H1 (cell line): ENCODE data around the gene RUNX1. TPM values are rescaled to one million over a fixed set of nuclear protein-coding genes. Genes with fewer than 3 reads are reported as not detected.
A peak's percentile ranks its signal among the peaks of the same experiment; 100 is the strongest.

Experiments used
- CTCF ChIA-PET: fragments of 300-600 bp; sonication (Branson Sonifier 250); formaldehyde crosslinking; loops from one replicate; lab custom pipeline; 2021; ENCODE audit not compliant: partially characterized antibody; lab: Charles Lee
- POLR2A ChIA-PET: fragments of 300-600 bp; sonication (Branson Sonifier 250); formaldehyde crosslinking; loops from one replicate; lab custom pipeline; 2021; ENCODE audit warnings: inconsistent platforms; ENCODE audit not compliant: partially characterized antibody; lab: Charles Lee
- DNase-seq, 2 experiments: peaks; one replicate each; pipeline versions ENCODE4 v3.0.0 to v3.0.0-alpha.2; 2010 to 2022; ENCODE audit warnings: low spot score in 2 of 2, low read depth in 1 of 2, mixed read lengths in 1 of 2
- FAIRE-seq: peaks from 2 replicates; lab custom pipeline; 2011; peaks lifted over from hg19 to GRCh38; lab: Jason Lieb, UNC
- H2AFZ ChIP-seq: 2 replicates; pipeline ENCODE4 v1.8.1; 2012; ENCODE audit warnings: low read length, inconsistent platforms
- H2AK5ac ChIP-seq: 2 replicates; pipeline ENCODE4 v1.6.1; 2013; ENCODE audit warnings: low read depth, low read length
- H2BK120ac ChIP-seq: replicated peaks from 2 replicates; pipeline ENCODE3; 2013; ENCODE audit warnings: low read depth, low read length, inconsistent platforms
- H2BK12ac ChIP-seq: 2 replicates; pipeline ENCODE4 v1.6.1; 2013; ENCODE audit warnings: low read depth, low read length
- H2BK15ac ChIP-seq: 2 replicates; pipeline ENCODE4 v1.6.1; 2013; ENCODE audit warnings: low read length
- H2BK20ac ChIP-seq: 2 replicates; pipeline ENCODE4 v1.6.1; 2013; ENCODE audit warnings: low read length
- H2BK5ac ChIP-seq: 2 replicates; pipeline ENCODE4 v1.6.1; 2013; ENCODE audit warnings: low read depth, low read length
- H3K14ac ChIP-seq: 2 replicates; pipeline ENCODE4 v1.6.1; 2013; ENCODE audit warnings: inconsistent platforms; ENCODE audit not compliant: insufficient read length
- H3K18ac ChIP-seq: 2 replicates; pipeline ENCODE4 v1.6.1; 2013; ENCODE audit warnings: low read length; ENCODE audit errors: extremely low read depth
- H3K23ac ChIP-seq: 2 replicates; pipeline ENCODE4 v1.6.1; 2013; ENCODE audit warnings: inconsistent platforms; ENCODE audit not compliant: insufficient read length
- H3K23me2 ChIP-seq: 2 replicates; pipeline ENCODE4 v1.6.1; 2013; ENCODE audit warnings: low read depth, low read length
- H3K27ac ChIP-seq: 2 replicates; pipeline ENCODE4 v1.6.1; 2011; ENCODE audit warnings: low read depth, low read length, inconsistent platforms
- H3K27me3 ChIP-seq, 4 experiments: replicated peaks in 1 of 4; 1 replicate in 1 of 4; 2 replicates in 3 of 4; pipeline versions ENCODE4 v1.6.1 to v1.8.1; 2011 to 2013; ENCODE audit warnings: low read length in 3 of 4, mild to moderate bottlenecking in 3 of 4, inconsistent platforms in 2 of 4, mixed read lengths in 2 of 4, moderate library complexity in 1 of 4; ENCODE audit not compliant: control insufficient read depth in 3 of 4, insufficient read depth in 3 of 4; ENCODE audit errors: extremely low read depth in 1 of 4
- H3K36me3 ChIP-seq, 4 experiments: 2 replicates each; pipeline versions ENCODE4 v1.6.1 to v1.8.1; 2011 to 2013; ENCODE audit warnings: mild to moderate bottlenecking in 4 of 4, low read length in 3 of 4, moderate library complexity in 2 of 4, control low read depth in 1 of 4, inconsistent platforms in 1 of 4; ENCODE audit not compliant: insufficient read depth in 4 of 4, control insufficient read depth in 2 of 4
- H3K4ac ChIP-seq: replicated peaks from 2 replicates; pipeline ENCODE3; 2013; ENCODE audit warnings: low read length, low read depth, mixed read lengths, inconsistent platforms; ENCODE audit not compliant: insufficient read length
- H3K4me1 ChIP-seq, 4 experiments: replicated peaks in 1 of 4; 1 replicate in 1 of 4; 2 replicates in 3 of 4; pipeline versions ENCODE4 v1.6.1 to v1.8.1; 2011 to 2013; ENCODE audit warnings: low read length in 3 of 4, inconsistent platforms in 2 of 4, mixed read lengths in 1 of 4; ENCODE audit not compliant: insufficient read depth in 4 of 4, control insufficient read depth in 3 of 4
- H3K4me2 ChIP-seq, 2 experiments: 2 replicates each; pipeline versions ENCODE4 v1.6.1 to v1.8.1; 2011 to 2013; ENCODE audit warnings: low read depth in 2 of 2, low read length in 2 of 2, control low read depth in 1 of 2, inconsistent platforms in 1 of 2, mild to moderate bottlenecking in 1 of 2; ENCODE audit not compliant: insufficient read depth in 1 of 2
- H3K4me3 ChIP-seq, 4 experiments: fragments of 200-600, 300-600 bp in 1 of 4; sonication (generic), shearing (Covaris generic), sonication (Bioruptor Twin) in 1 of 4; 2 replicates each; pipeline versions ENCODE4 v1.5.1 to v1.8.1; 2011 to 2016; ENCODE audit warnings: low read length in 4 of 4, low read depth in 3 of 4, control low read depth in 2 of 4, inconsistent platforms in 2 of 4, mild to moderate bottlenecking in 2 of 4, mixed read lengths in 1 of 4, moderate library complexity in 1 of 4; ENCODE audit not compliant: insufficient read depth in 2 of 4; ENCODE audit errors: extremely low read depth in 1 of 4
- H3K56ac ChIP-seq: replicated peaks from 2 replicates; pipeline ENCODE3; 2013; ENCODE audit warnings: low read depth, mild to moderate bottlenecking, mixed read lengths, low read length, inconsistent platforms; ENCODE audit not compliant: insufficient read length
- H3K79me1 ChIP-seq: 2 replicates; pipeline ENCODE4 v1.6.1; 2013; ENCODE audit warnings: low read depth, low read length, control low read depth
- H3K79me2 ChIP-seq, 2 experiments: 2 replicates each; pipeline versions ENCODE4 v1.6.1 to v1.8.1; 2012 to 2013; ENCODE audit warnings: low read length in 2 of 2, mild to moderate bottlenecking in 2 of 2, inconsistent platforms in 1 of 2; ENCODE audit not compliant: insufficient read depth in 2 of 2, control insufficient read depth in 1 of 2
- H3K9ac ChIP-seq, 4 experiments: replicated peaks in 1 of 4; 1 replicate in 1 of 4; 2 replicates in 3 of 4; pipeline versions ENCODE4 v1.6.1 to v1.8.1; 2011 to 2013; ENCODE audit warnings: low read depth in 3 of 4, low read length in 3 of 4, control low read depth in 2 of 4, mild to moderate bottlenecking in 2 of 4, moderate library complexity in 2 of 4, inconsistent platforms in 1 of 4; ENCODE audit errors: extremely low read depth in 1 of 4
- H3K9me3 ChIP-seq, 2 experiments: 2 replicates each; pipeline versions ENCODE4 v1.6.1 to v1.8.1; 2012 to 2013; ENCODE audit warnings: mild to moderate bottlenecking in 2 of 2, moderate library complexity in 2 of 2, control low read depth in 1 of 2, inconsistent platforms in 1 of 2, low read depth in 1 of 2, low read length in 1 of 2, mixed read lengths in 1 of 2; ENCODE audit not compliant: insufficient read depth in 2 of 2
- H4K20me1 ChIP-seq, 2 experiments: replicated peaks in 1 of 2; 2 replicates each; pipeline versions ENCODE3 to v1.8.1; 2011 to 2013; ENCODE audit warnings: inconsistent platforms in 2 of 2, low read length in 2 of 2, mild to moderate bottlenecking in 1 of 2; ENCODE audit not compliant: insufficient read depth in 2 of 2, control insufficient read depth in 1 of 2
- H4K5ac ChIP-seq: 2 replicates; pipeline ENCODE4 v1.6.1; 2013; ENCODE audit warnings: low read length, low read depth, mixed read lengths, inconsistent platforms; ENCODE audit not compliant: insufficient read length
- H4K8ac ChIP-seq: 2 replicates; pipeline ENCODE4 v1.8.0; 2013; ENCODE audit warnings: mild to moderate bottlenecking, moderate library complexity, low read length, inconsistent platforms; ENCODE audit not compliant: insufficient read depth; ENCODE audit errors: extremely low read depth
- H4K91ac ChIP-seq: replicated peaks from 2 replicates; pipeline ENCODE3; 2013; ENCODE audit warnings: low read length, mixed read lengths, inconsistent platforms; ENCODE audit not compliant: insufficient read length
- CEBPB ChIP-seq: IDR thresholded peaks from 2 replicates; pipeline ENCODE4 v1.6.1; 2012; ENCODE audit warnings: low read depth, low read length
- EZH2 ChIP-seq: fragments of 200-600 bp; sonication (generic); IDR thresholded peaks from 2 replicates; pipeline ENCODE4 v1.7.1; 2012; ENCODE audit warnings: low read depth, mild to moderate bottlenecking, moderate library complexity, low read length, inconsistent platforms; ENCODE audit not compliant: severe bottlenecking
- HDAC2 ChIP-seq, 2 experiments: fragments of 300-600 bp in 1 of 2; sonication (generic) in 1 of 2; IDR thresholded peaks; 2 replicates each; pipeline ENCODE4 v1.6.1; 2011 to 2012; ENCODE audit warnings: low read depth in 2 of 2, low read length in 2 of 2, mild to moderate bottlenecking in 2 of 2, moderate library complexity in 2 of 2, borderline replicate concordance in 1 of 2, inconsistent platforms in 1 of 2
- JUN ChIP-seq: IDR thresholded peaks from 2 replicates; pipeline ENCODE4 v1.6.1; 2011; ENCODE audit warnings: low read depth, mild to moderate bottlenecking, improper control_type of control experiment, low read length
- NANOG ChIP-seq: IDR thresholded peaks from 2 replicates; pipeline ENCODE4 v1.6.1; 2011; ENCODE audit warnings: low read length, low read depth, mild to moderate bottlenecking, inconsistent platforms; ENCODE audit not compliant: insufficient read depth, poor library complexity, severe bottlenecking
- POLR2AphosphoS5 ChIP-seq: IDR thresholded peaks from 2 replicates; pipeline ENCODE4 v1.6.1; 2011; ENCODE audit warnings: low read depth, low read length
- POU5F1 ChIP-seq: IDR thresholded peaks from 2 replicates; pipeline ENCODE4 v1.6.1; 2011; ENCODE audit warnings: low read depth, mild to moderate bottlenecking, low read length, moderate library complexity
- SAP30 ChIP-seq: fragments of 300-600 bp; sonication (generic); IDR thresholded peaks from 2 replicates; pipeline ENCODE4 v1.7.1; 2012; ENCODE audit warnings: low read length, moderate library complexity, mild to moderate bottlenecking, inconsistent platforms; ENCODE audit not compliant: insufficient read depth, insufficient replicate concordance
- SUZ12 ChIP-seq: fragments of 200-600 bp; sonication (generic); IDR thresholded peaks from 2 replicates; pipeline ENCODE4 v1.6.1; 2012; ENCODE audit warnings: mild to moderate bottlenecking, inconsistent platforms, low read length, moderate library complexity, mixed read lengths
- WGBS, 2 experiments: shearing (Covaris generic) in 1 of 2; methylation state at CpG; one replicate each; pipeline versions ENCODE4 v1.1.6 to v1.1.7; 2013 to 2015; ENCODE audit warnings: low lambda C conversion rate in 2 of 2, mixed read lengths in 2 of 2, inconsistent platforms in 1 of 2, low coverage in 1 of 2, missing lambda C conversion rate in 1 of 2; ENCODE audit not compliant: insufficient replicate concordance in 2 of 2, insufficient coverage in 1 of 2, insufficient read length in 1 of 2; ENCODE audit errors: extremely low coverage in 1 of 2, missing lambda C conversion rate in 1 of 2; 5-methylcytosine and 5-hydroxymethylcytosine counted together
- polyA plus RNA-seq, 7 experiments: library from polyadenylated mRNA; depleted of rRNA in 3 of 7; stranded (reverse) in 5 of 7; unstranded in 2 of 7; fragments of >200 nt in 5 of 7; fragments of 200-250 nt in 2 of 7; gene quantifications; 1 replicate in 5 of 7; 2 replicates in 1 of 7; 4 replicates in 1 of 7; pipeline versions ENCODE4 v1.2.1 to v1.2.3, GENCODE V29; 2011 to 2013; ENCODE audit warnings: missing spikeins in 2 of 7, mixed read lengths in 2 of 7
- total RNA-seq: library from RNA; stranded (reverse); fragmentation: NEBNext Ultra II Directional; extraction: Animal tissue kit (Norgen Biotek cat#: 25700); gene quantifications from 2 replicates; pipeline ENCODE4 v1.2.1, GENCODE V29; 2021
- TF ChIP-seq, protein P1 (sequence below): IDR thresholded peaks from 2 replicates; pipeline ENCODE4 v1.6.1; 2012; ENCODE audit warnings: low read length, inconsistent platforms

The RUNX1 gene
- total and polyA plus RNA-seq, 2 of the 8 experiments (the other 6 are each of a cell fraction or from before 2014, with no cell fraction given) = 0.20 to 0.60 TPM

DNA sequence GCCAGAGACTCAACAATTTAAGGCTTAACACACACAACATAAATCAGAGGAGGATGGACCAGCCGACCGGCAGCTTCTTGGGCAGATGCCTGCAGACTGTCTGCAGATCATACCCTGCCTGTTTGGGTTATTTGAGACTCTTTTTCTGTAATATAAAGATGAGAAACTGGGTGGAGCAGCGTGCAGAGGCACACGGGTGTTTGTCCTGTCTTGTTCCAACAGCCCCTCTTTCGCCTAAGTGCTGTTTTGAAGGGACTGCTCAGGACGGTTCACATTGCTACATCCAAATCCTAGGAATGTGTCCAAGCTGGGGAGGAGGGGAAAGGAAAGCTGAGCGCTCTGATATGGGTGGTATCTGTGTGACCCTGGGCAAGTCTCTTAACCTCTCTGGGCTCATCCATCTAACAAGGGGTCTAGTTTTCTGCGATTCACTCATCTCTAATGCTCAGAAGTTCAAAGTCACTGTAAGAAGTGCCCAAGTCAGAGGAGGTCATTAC lies 230.4 kb downstream of the RUNX1 start:
- Histone ChIP-seq H4K8ac (0 out of 2 replicates have a peak overlapping the region, but pooled peaks have one; percentile 25), H3K18ac (no peak overlapping the region), H3K79me1 (no peaks in the 10 kb centered on the region), H3K4ac (no peak overlapping the region), H4K91ac (no peak overlapping the region), H2AFZ (0 out of 2 replicates have a peak overlapping the region, but pooled peaks have one; percentile 9), H3K79me2 (no peaks in the 10 kb centered on the region), H3K14ac (no peak overlapping the region), H3K36me3 (no peaks in the 10 kb centered on the region), H2BK5ac (no peak overlapping the region), H3K4me2 (no peak overlapping the region), H4K5ac (no peak overlapping the region), H2BK15ac (no peak overlapping the region), H3K9me3 (no peaks in the 10 kb centered on the region), H3K4me3 (no peak overlapping the region), H3K4me1 (peaks cover 0 to 5% (median 2%) of the 10 kb centered on the region in 4 experiments; a peak in 3 of 7 replicates), H2BK12ac (no peak overlapping the region), H4K20me1 (no peaks in the 10 kb centered on the region), H2AK5ac (no peak overlapping the region), H3K56ac (no peak overlapping the region), H3K23ac (no peak overlapping the region), H2BK20ac (no peak overlapping the region), H3K23me2 (no peaks in the 10 kb centered on the region), H2BK120ac (no peak overlapping the region), H3K27ac (no peak overlapping the region), H3K27me3 (no peaks in the 10 kb centered on the region), H3K9ac (no peak overlapping the region)
- CTCF ChIA-PET = interaction anchor here (0.6 to 2.2 kb wide), 3 partner anchors 15 to 983 kb away, joined by 3 to 6 read pairs (median 3); no protein-coding TSS in a partner anchor
- DNase-seq (no peak), FAIRE-seq (no peak)
- POLR2A ChIA-PET = no interaction called here
- WGBS, 2 experiments = 97% methylated on average over 8 of the region's 8 CpGs; no CpG with 5 or more reads in 1 of the 2 experiments
- TF ChIP-seq EZH2 = no peak
- no peak for TF ChIP-seq POLR2AphosphoS5
- no peak for TF ChIP-seq CEBPB
- no peak for TF ChIP-seq NANOG
- TF ChIP-seq POU5F1 = no peak
- TF ChIP-seq HDAC2 (IDR thresholded peaks at IDR 0.05; ENCODE audit: borderline replicate concordance in 1 of 2, low read depth in 2 of 2, low read length in 2 of 2) = no peak
- TF ChIP-seq SUZ12 = no peak
- no peak for TF ChIP-seq JUN
- TF ChIP-seq, protein P1, sequence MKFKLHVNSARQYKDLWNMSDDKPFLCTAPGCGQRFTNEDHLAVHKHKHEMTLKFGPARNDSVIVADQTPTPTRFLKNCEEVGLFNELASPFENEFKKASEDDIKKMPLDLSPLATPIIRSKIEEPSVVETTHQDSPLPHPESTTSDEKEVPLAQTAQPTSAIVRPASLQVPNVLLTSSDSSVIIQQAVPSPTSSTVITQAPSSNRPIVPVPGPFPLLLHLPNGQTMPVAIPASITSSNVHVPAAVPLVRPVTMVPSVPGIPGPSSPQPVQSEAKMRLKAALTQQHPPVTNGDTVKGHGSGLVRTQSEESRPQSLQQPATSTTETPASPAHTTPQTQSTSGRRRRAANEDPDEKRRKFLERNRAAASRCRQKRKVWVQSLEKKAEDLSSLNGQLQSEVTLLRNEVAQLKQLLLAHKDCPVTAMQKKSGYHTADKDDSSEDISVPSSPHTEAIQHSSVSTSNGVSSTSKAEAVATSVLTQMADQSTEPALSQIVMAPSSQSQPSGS = no peak
- no peak for TF ChIP-seq SAP30
